SK-N-MC (cell line): Measurements from ENCODE around the gene ARHGEF33.

Source experiments
- EZH2 ChIP-seq: fragments of 200-600 bp; sonication (generic); IDR thresholded peaks from one replicate; pipeline ENCODE4 v1.6.1; 2017; ENCODE audit warnings: antibody characterized with exemption
- POLR2AphosphoS5 ChIP-seq: IDR thresholded peaks from 2 replicates; pipeline ENCODE4 v1.6.1; 2012; ENCODE audit warnings: mild to moderate bottlenecking, low read depth, low read length, borderline replicate concordance

DNA sequence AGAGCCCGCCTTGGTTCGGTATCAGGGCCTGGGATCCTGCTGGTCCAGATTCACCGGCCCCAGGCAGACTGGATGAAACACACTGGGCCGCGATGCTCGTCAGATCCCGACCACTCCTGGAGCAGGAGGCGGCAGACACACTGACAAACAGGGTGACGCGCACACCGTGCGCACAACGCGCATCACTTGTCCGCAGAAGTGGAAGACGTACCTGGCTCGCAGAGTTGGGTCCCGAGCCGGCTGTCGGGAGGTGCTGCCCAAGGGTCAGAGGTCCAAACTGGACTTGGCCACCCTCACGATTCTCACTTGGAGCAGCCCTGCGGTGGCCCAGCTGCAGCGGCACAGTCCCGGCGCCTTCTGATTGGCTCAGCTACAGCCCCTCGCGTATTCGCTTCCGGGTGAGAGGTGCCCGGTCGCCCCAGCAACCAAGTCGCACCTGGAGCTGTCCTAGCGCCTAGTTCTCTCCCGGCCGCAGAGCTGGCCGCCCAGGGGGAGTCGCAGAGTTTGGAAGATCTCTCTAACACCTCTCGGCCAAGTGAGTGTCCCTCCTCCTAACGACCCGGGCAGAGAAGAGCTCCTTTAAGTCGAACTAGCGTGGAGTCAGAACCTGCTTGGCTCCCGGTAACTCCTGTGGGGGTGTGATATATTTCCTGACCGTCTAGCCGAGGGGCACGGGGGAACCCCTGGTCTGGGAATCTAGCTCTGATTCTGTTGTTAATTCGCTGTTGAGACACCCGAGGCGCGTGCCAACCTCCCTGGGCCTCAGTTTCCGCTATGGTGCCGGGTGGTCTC is 13.9 kb upstream of the ARHGEF33 start, which contains the start of the genes DHX57 and MORN2:
- TF ChIP-seq POLR2AphosphoS5 (peak; percentile 72), EZH2 (no peak)
